Hepatic stellate cell (primary cell): ENCODE measurements around the gene VCY.
"Not testable (repeated sequence)": the region's sequence is repeated elsewhere in the genome, so short reads cannot be mapped to it uniquely, and the experiment has no call there.

Source experiments
- DNase-seq: peaks from one replicate; pipeline ENCODE4 v3.0.0; 2011; ENCODE audit warnings: low spot score

VCY gene

DNA sequence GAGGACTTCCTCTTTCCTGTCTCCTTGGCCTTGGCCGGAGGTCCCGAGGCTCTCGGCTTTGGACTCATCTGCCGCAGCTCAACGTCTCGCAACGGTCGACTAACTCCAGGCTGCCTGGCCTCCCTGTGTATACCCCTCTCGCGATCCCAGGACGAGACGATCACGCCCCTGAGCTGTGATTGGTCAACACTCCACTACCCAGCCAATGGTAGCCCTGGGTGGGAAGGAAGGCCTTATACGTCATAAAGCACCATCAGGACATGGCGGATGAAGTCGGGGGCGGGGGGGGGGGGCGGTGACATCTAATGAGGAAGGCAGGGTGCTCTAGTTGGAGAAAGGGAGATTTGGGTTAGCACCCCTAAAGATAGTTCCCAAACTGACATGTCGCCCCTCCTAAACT lies at the start of gene VCY:
TSS of gene VCY (minus strand) at position 101 of the 400 bp plus-strand sequence. CDS start at position 68, 33 bp downstream.
- DNase-seq, result not testable (repeated sequence)

DNA sequence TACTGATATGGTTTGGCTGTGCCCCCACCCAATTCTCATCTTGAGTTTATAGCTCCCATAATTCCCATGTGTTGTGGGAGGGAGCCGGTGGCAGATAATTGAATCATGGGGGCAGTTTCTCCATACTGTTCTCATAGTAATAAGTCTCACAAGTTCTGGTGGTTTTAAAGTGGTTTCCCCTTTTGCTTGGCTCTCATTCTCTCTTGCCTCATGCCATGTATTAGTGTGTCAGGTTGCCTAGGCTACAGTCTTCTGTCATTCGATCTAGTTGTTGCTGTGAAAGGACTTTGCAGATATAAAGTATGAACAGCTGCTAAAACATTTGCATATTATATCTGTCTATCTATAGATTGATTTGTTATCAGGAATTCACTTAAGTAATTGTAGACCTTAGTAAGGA lies 44.1 kb upstream of the VCY start:
- not testable (repeated sequence) for DNase-seq

DNA sequence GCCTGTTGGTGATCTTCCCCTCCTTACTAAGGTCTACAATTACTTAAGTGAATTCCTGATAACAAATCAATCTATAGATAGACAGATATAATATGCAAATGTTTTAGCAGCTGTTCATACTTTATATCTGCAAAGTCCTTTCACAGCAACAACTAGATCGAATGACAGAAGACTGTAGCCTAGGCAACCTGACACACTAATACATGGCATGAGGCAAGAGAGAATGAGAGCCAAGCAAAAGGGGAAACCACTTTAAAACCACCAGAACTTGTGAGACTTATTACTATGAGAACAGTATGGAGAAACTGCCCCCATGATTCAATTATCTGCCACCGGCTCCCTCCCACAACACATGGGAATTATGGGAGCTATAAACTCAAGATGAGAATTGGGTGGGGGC lies 25.6 kb upstream of the VCY start:
- not testable (repeated sequence) for DNase-seq

DNA sequence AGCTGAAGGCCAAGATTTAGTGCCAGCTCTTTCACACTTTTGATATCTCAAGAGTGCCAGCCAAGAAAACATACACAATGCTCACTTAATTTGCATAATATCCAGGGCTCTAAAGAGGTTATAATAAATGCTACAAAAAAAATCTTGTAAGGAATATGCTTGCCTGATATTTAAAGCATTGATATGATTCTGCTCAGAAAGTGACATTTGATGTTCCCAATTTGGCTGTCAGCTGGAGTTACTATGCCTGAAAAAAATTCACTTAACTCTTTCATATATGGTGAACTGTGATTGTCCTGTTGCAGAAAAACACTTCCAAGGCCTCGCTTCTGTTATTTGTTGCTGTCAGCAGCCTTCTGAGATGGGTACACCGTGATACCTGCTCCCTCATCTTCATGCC lies 43.9 kb downstream of the VCY start:
- not testable (repeated sequence) for DNase-seq
